Measurements from ENCODE around the gene DCLK1.

- TF ChIP-seq CTCF (IDR thresholded peaks at IDR 0.05 in 8 of 11, conservative IDR thresholded peaks at IDR 0.05 in 3 of 11) (no peak), POLR2AphosphoS5 (IDR thresholded peaks at IDR 0.05) (no peak)
Measured at GRCh38 chr13:35889560-35889959, 241.6 kb downstream of the DCLK1 start.

Data from spleen (tissue), 7 donors.